K562 (cell line): Measurements from ENCODE around the gene INHBE. TPM values are rescaled to one million over a fixed set of nuclear protein-coding genes. Genes with fewer than 3 reads are reported as not detected.

Source experiments
- ATAC-seq: fragments of 200-7000 bp; cut with Tn5 transposase; 3 replicates; pipeline ENCODE4 v1.9.1; 2020; ENCODE audit warnings: moderate library complexity
- BruUV-seq: library from RNA; stranded (reverse); fragments of 400-500 nt; replicated peaks from 2 replicates; lab custom pipeline; 2021; lab: Mats Ljungman, UMichigan
- CTCF ChIA-PET: fragments of 300-600 bp; formaldehyde crosslinking; extraction: SDS; loops from one replicate; lab custom pipeline; 2021; ENCODE audit warnings: low intra/inter-chr PET ratio; lab: Yijun Ruan, JAX
- POLR2A ChIA-PET: fragments of 300-600, 350-650 bp; sonication (Branson Sonifier 250); formaldehyde crosslinking; extraction: SDS; loops from one replicate; lab custom pipeline; 2021; ENCODE audit warnings: antibody characterized with exemption, inconsistent platforms; lab: Yijun Ruan, JAX
- DNase-seq, 4 experiments: peaks; one replicate each; pipeline versions ENCODE4 v3.0.0 to v3.0.0-alpha.2; 2011 to 2018; ENCODE audit warnings: low spot score in 3 of 4, mixed read lengths in 3 of 4; ENCODE audit errors: extremely low read depth in 1 of 4
- FAIRE-seq: peaks from 2 replicates; lab custom pipeline; 2011; peaks lifted over from hg19 to GRCh38; lab: Jason Lieb, UNC
- H2AFZ ChIP-seq: 2 replicates; pipeline ENCODE4 v1.6.0; 2011; ENCODE audit warnings: low read depth, low read length, control low read depth, inconsistent platforms
- H3K27ac ChIP-seq: fragments of 200-600 bp; 3 replicates; pipeline ENCODE4 v1.8.0; 2011; ENCODE audit warnings: low read depth, mild to moderate bottlenecking, control low read depth, inconsistent platforms, low read length, moderate library complexity, mixed read lengths; ENCODE audit errors: extremely low read depth
- H3K27me3 ChIP-seq, 2 experiments: fragments of 300-600 bp in 1 of 2; 2 replicates in 1 of 2; 3 replicates in 1 of 2; pipeline versions ENCODE4 v1.6.0 to v1.8.0; 2011; ENCODE audit warnings: inconsistent platforms in 2 of 2, low read length in 2 of 2, mild to moderate bottlenecking in 1 of 2, mixed read lengths in 1 of 2, moderate library complexity in 1 of 2; ENCODE audit not compliant: control insufficient read depth in 2 of 2, insufficient read depth in 2 of 2
- H3K36me3 ChIP-seq: fragments of 300-600 bp; 3 replicates; pipeline ENCODE4 v1.8.0; 2011; ENCODE audit warnings: mild to moderate bottlenecking, low read length, inconsistent platforms; ENCODE audit not compliant: control insufficient read depth, insufficient read depth
- H3K4me1 ChIP-seq, 2 experiments: fragments of 200-600 bp in 1 of 2; replicated peaks in 1 of 2; 2 replicates in 1 of 2; 3 replicates in 1 of 2; pipeline versions ENCODE4 v1.5.1 to v1.8.0; 2011; ENCODE audit warnings: inconsistent platforms in 2 of 2, low read length in 2 of 2, mild to moderate bottlenecking in 1 of 2, mixed read lengths in 1 of 2, moderate library complexity in 1 of 2; ENCODE audit not compliant: control insufficient read depth in 2 of 2, insufficient read depth in 2 of 2
- H3K4me2 ChIP-seq: 2 replicates; pipeline ENCODE4 v1.6.1; 2011; ENCODE audit warnings: low read length, control low read depth, inconsistent platforms, mixed read lengths; ENCODE audit not compliant: insufficient read depth
- H3K4me3 ChIP-seq: fragments of 200-600 bp; sonication (generic), shearing (Covaris generic); 2 replicates; pipeline ENCODE4 v1.5.1; 2016; ENCODE audit warnings: control low read depth, inconsistent platforms
- H3K79me2 ChIP-seq: fragments of 200-600 bp; 3 replicates; pipeline ENCODE4 v1.8.0; 2011; ENCODE audit warnings: low read length, inconsistent platforms; ENCODE audit not compliant: control insufficient read depth, insufficient read depth
- H3K9ac ChIP-seq, 2 experiments: 2 replicates each; pipeline versions ENCODE4 v1.6.0 to v1.6.1; 2011; ENCODE audit warnings: low read depth in 2 of 2, low read length in 2 of 2, control low read depth in 1 of 2, inconsistent platforms in 1 of 2, mild to moderate bottlenecking in 1 of 2, mixed read lengths in 1 of 2; ENCODE audit not compliant: insufficient read depth in 1 of 2
- H3K9me1 ChIP-seq: one replicate; pipeline ENCODE4 v1.6.0; 2011; ENCODE audit warnings: inconsistent platforms, mild to moderate bottlenecking, low read length, moderate library complexity; ENCODE audit not compliant: control insufficient read depth, insufficient read depth
- H3K9me3 ChIP-seq: replicated peaks from 2 replicates; pipeline ENCODE4 v1.5.1; 2011; ENCODE audit warnings: low read depth, low read length, inconsistent platforms; ENCODE audit not compliant: control insufficient read depth, insufficient read depth
- H4K20me1 ChIP-seq: replicated peaks from 2 replicates; pipeline ENCODE4 v1.6.1; 2011; ENCODE audit warnings: low read length, inconsistent platforms, mixed read lengths; ENCODE audit not compliant: control insufficient read depth, insufficient read depth
- CBX5 ChIP-seq: IDR thresholded peaks from 2 replicates; pipeline ENCODE4 v1.6.1; 2014; ENCODE audit warnings: low read depth, borderline replicate concordance
- E2F8 ChIP-seq: fragments of 450-650 bp; IDR thresholded peaks from 2 replicates; pipeline ENCODE4 v1.7.1; 2018; ENCODE audit warnings: mild to moderate bottlenecking, low read depth; ENCODE audit not compliant: partially characterized antibody
- NR2C1 ChIP-seq, 2 experiments: fragments of 450-650 bp; IDR thresholded peaks; 2 replicates each; pipeline ENCODE4 v1.6.1; 2017; ENCODE audit warnings: mild to moderate bottlenecking in 2 of 2, antibody characterized with exemption in 1 of 2, inconsistent platforms in 1 of 2, missing compliant biosample characterization in 1 of 2, missing genetic modification characterization in 1 of 2
- ZNF408 ChIP-seq: fragments of 250-450 bp; sonication (Bioruptor Pico); IDR thresholded peaks from 2 replicates; pipeline ENCODE4 v1.4.0; 2020; ENCODE audit warnings: low read depth, mild to moderate bottlenecking, moderate library complexity
- ZNF561 ChIP-seq: fragments of 450-650 bp; formaldehyde crosslinking; conservative IDR thresholded peaks from 2 replicates; pipeline ENCODE4 v1.4.0; 2020; ENCODE audit warnings: mild to moderate bottlenecking, moderate library complexity
- ZNF589 ChIP-seq: fragments of 200-800 bp; sonication (Bioruptor generic); IDR thresholded peaks from 2 replicates; pipeline ENCODE4 v1.6.1; 2016; ENCODE audit warnings: low read depth, missing genetic modification characterization, missing compliant biosample characterization
- WGBS: fragments of 100-300 bp; shearing (Covaris generic); methylation state at CpG from one replicate; pipeline ENCODE4 v1.1.6; 2016; ENCODE audit warnings: low coverage, mixed read lengths; ENCODE audit not compliant: insufficient coverage; ENCODE audit errors: missing lambda C conversion rate; 5-methylcytosine and 5-hydroxymethylcytosine counted together
- in situ Hi-C: fragments of 300-500 bp; cut with MboI; formaldehyde crosslinking; loops from 4 replicates; pipeline ENCODE4 v1.15.0; 2018; ENCODE audit warnings: inconsistent platforms, mixed read lengths
- intact Hi-C: fragments of 100-400 bp; cut with micrococcal nuclease; formaldehyde crosslinking; loops from 2 replicates; pipeline ENCODE4 v1.14.2; 2022
- polyA plus RNA-seq, 8 experiments: library from polyadenylated mRNA; depleted of rRNA in 4 of 8; stranded (reverse) in 5 of 8; unstranded in 3 of 8; fragments of >200 nt; fragmentation: Nextera tagmentation in 2 of 8; fragmentation: Illumina TruSeq in 1 of 8; extraction: Ambion mirVana in 2 of 8; extraction: Trizol in 1 of 8; gene quantifications; 2 replicates each; pipeline versions ENCODE4 v1.2.1 to v1.2.3, GENCODE V29; 2011 to 2014; ENCODE audit warnings: inconsistent platforms in 1 of 8, missing spikeins in 1 of 8
- total RNA-seq, 7 experiments: library from RNA; depleted of rRNA in 6 of 7; stranded (reverse); fragments of >200 nt in 6 of 7; fragmentation: Illumina TruSeq in 2 of 7; extraction: Trizol in 2 of 7; gene quantifications; 2 replicates each; pipeline versions ENCODE4 v1.2.1 to v1.2.3, GENCODE V29; 2011 to 2021; ENCODE audit warnings: low replicate concordance in 1 of 7

The INHBE gene
- total and polyA plus RNA-seq, 9 of the 15 experiments (the other 6 are each of a cell fraction or from before 2014, with no cell fraction given) = 0.94 to 9.9 (median 7.3) TPM

DNA sequence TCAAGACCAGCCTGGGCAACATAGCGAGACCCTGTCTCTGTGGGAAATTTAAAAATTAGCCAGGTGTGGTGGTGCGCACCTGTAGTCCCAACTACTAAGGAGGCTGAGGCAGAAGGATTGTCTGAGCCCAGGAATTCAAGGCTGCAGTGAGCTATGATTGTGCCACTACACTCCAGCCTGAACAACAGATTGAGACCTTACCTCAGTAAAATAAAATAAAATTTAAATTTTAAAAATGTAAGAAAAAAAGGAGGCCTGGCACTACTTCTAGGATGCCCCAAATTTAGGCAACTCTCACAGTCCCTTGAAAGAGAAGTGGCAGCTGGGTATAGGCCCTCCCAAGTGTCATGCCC, 918 bp upstream of the INHBE start:
- Histone ChIP-seq H3K9me3 (no peaks in the 10 kb centered on the region), H3K27me3 (no peaks in the 10 kb centered on the region), H3K27ac (peak overlapping the region; percentile 81), H3K79me2 (peaks cover 20% of the 10 kb centered on the region; the same call in 2 of the 3 replicates), H2AFZ (no peak overlapping the region), H3K4me2 (no peak overlapping the region; the same call in 1 of the 2 replicates), H3K4me3 (no peak overlapping the region), H3K4me1 (peaks cover 41 to 50% of the 10 kb centered on the region in 2 experiments), H3K36me3 (no peaks in the 10 kb centered on the region), H3K9ac (peak overlapping the region; percentile 78 to 81; a peak in 2 of 4 replicates), H4K20me1 (no peaks in the 10 kb centered on the region), H3K9me1 (no peaks in the 10 kb centered on the region)
- no peak for ATAC-seq
- ChIA-PET CTCF (interaction anchor here (0.6 to 2.7 kb wide), 2 partner anchors 146 to 654 kb away, joined by 3 to 15 read pairs; no protein-coding TSS in a partner anchor), POLR2A (interaction anchor here (0.8 to 1.8 kb wide), 9 partner anchors 9 to 193 kb away, joined by 3 to 7 read pairs (median 3); partner anchors contain the start of gene DDIT3)
- no peak for FAIRE-seq
- WGBS = 97% methylated on average over 2 of the region's 2 CpGs
- DNase-seq = no peak
- intact Hi-C loops = loop anchor here (2.0 kb wide), 1 partner anchor 23 kb away; the partner anchor contains the start of gene R3HDM2
- in situ Hi-C loops = loop anchor here (5.0 kb wide), 1 partner anchor 142 kb away; no protein-coding TSS in a partner anchor
- BruUV-seq = no TSS peak
- TF ChIP-seq CBX5 = no peak
- TF ChIP-seq E2F8 = no peak
- no peak for TF ChIP-seq NR2C1 (IDR thresholded peaks at IDR 0.05)
- TF ChIP-seq NR2C1 (tag; IDR thresholded peaks at IDR 0.05) = 0 out of 2 replicates have a peak, but pooled peaks have one; percentile 18
- no peak for TF ChIP-seq ZNF561 (CRISPR knock-in tag)
- TF ChIP-seq ZNF589 = peak; percentile 67; the same call in 1 of the 2 replicates
- no peak for TF ChIP-seq ZNF408 (CRISPR knock-in tag)
